HepG2 (cell line): ENCODE data around the gene DLG5. TPM values are rescaled to one million over a fixed set of nuclear protein-coding genes. Genes with fewer than 3 reads are reported as not detected.

Experiments
- ATAC-seq: fragments of 200-7000 bp; cut with Tn5 transposase; 3 replicates; pipeline ENCODE4 v1.9.1; 2020; ENCODE audit warnings: mild to moderate bottlenecking, moderate library complexity
- BruUV-seq: library from RNA; stranded (reverse); fragments of 400-500 nt; replicated peaks from 2 replicates; lab custom pipeline; 2021; lab: Mats Ljungman, UMichigan
- CTCF ChIA-PET: fragments of 300-600 bp; formaldehyde crosslinking; extraction: SDS; loops from one replicate; lab custom pipeline; 2021; ENCODE audit warnings: low total read pairs, inconsistent platforms, low intra/inter-chr PET ratio; lab: Yijun Ruan, JAX
- POLR2A ChIA-PET: fragments of 350-600 bp; sonication (Branson Sonifier 250); formaldehyde crosslinking; loops from one replicate; lab custom pipeline; 2020; ENCODE audit warnings: antibody characterized with exemption, inconsistent platforms; lab: Yijun Ruan, JAX
- DNase-seq: peaks from one replicate; pipeline ENCODE4 v3.0.0-alpha.2; 2015; ENCODE audit warnings: low spot score
- FAIRE-seq: peaks from 3 replicates; lab custom pipeline; 2011; peaks lifted over from hg19 to GRCh38; lab: Jason Lieb, UNC
- H2AFZ ChIP-seq: one replicate; pipeline ENCODE4 v1.6.1; 2011; ENCODE audit warnings: low read length, inconsistent platforms
- H3K27ac ChIP-seq: fragments of 300-600 bp; 3 replicates; pipeline ENCODE4 v1.8.0; 2011; ENCODE audit warnings: mixed run types, mild to moderate bottlenecking, mixed read lengths, low read length, inconsistent platforms; ENCODE audit not compliant: insufficient read depth; ENCODE audit errors: extremely low read length
- H3K27me3 ChIP-seq, 2 experiments: fragments of 200-600 bp in 1 of 2; 2 replicates in 1 of 2; 3 replicates in 1 of 2; pipeline versions ENCODE4 v1.6.0 to v1.8.0; 2011; ENCODE audit warnings: low read length in 2 of 2, mild to moderate bottlenecking in 2 of 2, moderate library complexity in 2 of 2, inconsistent platforms in 1 of 2; ENCODE audit not compliant: insufficient read depth in 2 of 2, control insufficient read depth in 1 of 2
- H3K36me3 ChIP-seq, 2 experiments: fragments of 200-600 bp in 1 of 2; replicated peaks in 1 of 2; 2 replicates in 1 of 2; 3 replicates in 1 of 2; pipeline versions ENCODE4 v1.5.1 to v1.8.0; 2011; ENCODE audit warnings: low read length in 2 of 2, inconsistent platforms in 1 of 2; ENCODE audit not compliant: insufficient read depth in 2 of 2, control insufficient read depth in 1 of 2
- H3K4me1 ChIP-seq: 2 replicates; pipeline ENCODE4 v1.5.1; 2012; ENCODE audit warnings: low read length, inconsistent platforms; ENCODE audit not compliant: insufficient read depth
- H3K4me2 ChIP-seq: 2 replicates; pipeline ENCODE4 v1.6.0; 2011; ENCODE audit warnings: low read depth, low read length, inconsistent platforms
- H3K4me3 ChIP-seq, 3 experiments: fragments of 200-600 bp in 1 of 3; sonication (generic), shearing (Covaris generic) in 1 of 3; replicated peaks in 1 of 3; 2 replicates each; pipeline ENCODE4 v1.5.1; 2011 to 2016; ENCODE audit warnings: low read length in 3 of 3, inconsistent platforms in 2 of 3, low read depth in 2 of 3, mild to moderate bottlenecking in 2 of 3, control low read depth in 1 of 3, mixed read lengths in 1 of 3; ENCODE audit not compliant: insufficient read depth in 1 of 3
- H3K79me2 ChIP-seq: one replicate; pipeline ENCODE4 v1.6.1; 2011; ENCODE audit warnings: low read length, inconsistent platforms; ENCODE audit not compliant: insufficient read depth
- H3K9ac ChIP-seq: 2 replicates; pipeline ENCODE4 v1.6.0; 2011; ENCODE audit warnings: mild to moderate bottlenecking, low read depth, low read length, inconsistent platforms; ENCODE audit not compliant: insufficient read depth
- H3K9me3 ChIP-seq: 2 replicates; pipeline ENCODE4 v1.5.1; 2012; ENCODE audit warnings: mild to moderate bottlenecking, low read length
- H4K20me1 ChIP-seq: 2 replicates; pipeline ENCODE4 v1.6.0; 2011; ENCODE audit warnings: inconsistent platforms, mild to moderate bottlenecking, low read length, moderate library complexity; ENCODE audit not compliant: insufficient read depth
- BHLHE40 ChIP-seq: IDR thresholded peaks from 2 replicates; pipeline ENCODE4 v1.6.1; 2011; ENCODE audit warnings: low read length, improper control_type of control experiment
- DPF2 ChIP-seq: sonication (generic); formaldehyde crosslinking; IDR thresholded peaks from 2 replicates; pipeline ENCODE4 v1.4.0; 2020; ENCODE audit warnings: mild to moderate bottlenecking, low read depth, missing genetic modification reagents, borderline replicate concordance
- FOXO1 ChIP-seq: sonication (generic); formaldehyde crosslinking; IDR thresholded peaks from 2 replicates; pipeline ENCODE4 v1.4.0; 2020; ENCODE audit warnings: missing genetic modification reagents
- MAZ ChIP-seq, 2 experiments: sonication (generic) in 1 of 2; formaldehyde crosslinking in 1 of 2; IDR thresholded peaks; 2 replicates each; pipeline versions ENCODE4 v1.5.0 to v1.6.1; 2012 to 2020; ENCODE audit warnings: low read depth in 2 of 2, mild to moderate bottlenecking in 2 of 2, borderline replicate concordance in 1 of 2, improper control_type of control experiment in 1 of 2, low read length in 1 of 2, missing genetic modification reagents in 1 of 2, moderate library complexity in 1 of 2
- MBNL3 ChIP-seq: fragments of 250-450 bp; sonication (Bioruptor Pico); conservative IDR thresholded peaks from 2 replicates; pipeline ENCODE4 v1.8.0; 2022; ENCODE audit warnings: mild to moderate bottlenecking, inconsistent platforms
- PCBP2 ChIP-seq: fragments of 200-400 bp; formaldehyde crosslinking; optimal IDR thresholded peaks from 2 replicates; pipeline ENCODE3; 2018; ENCODE audit warnings: low read length, low read depth; ENCODE audit not compliant: poor library complexity, severe bottlenecking
- RCOR2 ChIP-seq: IDR thresholded peaks from 2 replicates; pipeline ENCODE4 v1.6.1; 2016; ENCODE audit warnings: missing biosample characterization, missing genetic modification reagents
- SOX6 ChIP-seq, 2 experiments: fragments of 450-650 bp in 1 of 2; sonication (generic) in 1 of 2; formaldehyde crosslinking in 1 of 2; IDR thresholded peaks; 2 replicates each; pipeline versions ENCODE4 v1.4.0 to v1.6.1; 2017 to 2020; ENCODE audit warnings: antibody characterized with exemption in 1 of 2, mild to moderate bottlenecking in 1 of 2, missing genetic modification reagents in 1 of 2
- ZNF101 ChIP-seq: sonication (generic); formaldehyde crosslinking; IDR thresholded peaks from 2 replicates; pipeline ENCODE4 v1.4.0; 2020; ENCODE audit warnings: mild to moderate bottlenecking, low read depth, missing genetic modification reagents, borderline replicate concordance
- ZNF407 ChIP-seq: sonication (generic); formaldehyde crosslinking; IDR thresholded peaks from one replicate; pipeline ENCODE4 v1.5.1; 2020; ENCODE audit warnings: mild to moderate bottlenecking, missing genetic modification reagents; ENCODE audit errors: not compliant biosample characterization
- ZNF558 ChIP-seq: sonication (generic); formaldehyde crosslinking; IDR thresholded peaks from 2 replicates; pipeline ENCODE4 v1.9.0; 2022; ENCODE audit warnings: mild to moderate bottlenecking, missing genetic modification reagents, borderline replicate concordance
- WGBS: methylation state at CpG from one replicate; pipeline ENCODE4 v1.1.6; 2017; ENCODE audit warnings: low lambda C conversion rate; 5-methylcytosine and 5-hydroxymethylcytosine counted together
- in situ Hi-C: cut with HindIII; loops from 2 replicates; pipeline ENCODE4 v1.10.0; 2017; ENCODE audit warnings: low pct_unique_long_range_greater_than_20kb; ENCODE audit not compliant: extremely low pct_ligation_motif_present
- intact Hi-C: fragments of 100-400 bp; cut with micrococcal nuclease; formaldehyde crosslinking; loops from one replicate; pipeline ENCODE4 v1.10.0; 2022; ENCODE audit not compliant: unreplicated experiment
- polyA plus RNA-seq, 8 experiments: library from polyadenylated mRNA; depleted of rRNA in 3 of 8; stranded (reverse) in 7 of 8; unstranded in 1 of 8; fragments of >200 nt; fragmentation: Illumina TruSeq in 4 of 8; extraction: Trizol in 4 of 8; gene quantifications; 2 replicates each; pipeline versions ENCODE4 v1.2.1 to v1.2.3, GENCODE V29; 2011 to 2016; ENCODE audit warnings: low read depth in 4 of 8, missing spikeins in 1 of 8, mixed read lengths in 1 of 8; ENCODE audit not compliant: insufficient read depth in 1 of 8
- total RNA-seq, 5 experiments: library from RNA; depleted of rRNA; stranded (reverse); fragments of >200 nt; fragmentation: Illumina TruSeq; extraction: Trizol; gene quantifications; 2 replicates each; pipeline ENCODE4 v1.2.3, GENCODE V29; 2016; ENCODE audit warnings: low read depth in 1 of 5

Gene DLG5
- total and polyA plus RNA-seq, 2 of the 13 experiments (the other 11 are each of a cell fraction or from before 2014, with no cell fraction given): 15.5 to 18.2 TPM

- no peak; the same call in 2 of the 3 replicates for ATAC-seq
- Histone ChIP-seq H2AFZ (no peak overlapping the region), H3K9me3 (peaks cover 6% of the 10 kb centered on the region), H4K20me1 (no peaks in the 10 kb centered on the region), H3K79me2 (no peaks in the 10 kb centered on the region), H3K36me3 (no peaks in the 10 kb centered on the region), H3K27me3 (no peaks in the 10 kb centered on the region), H3K9ac (no peak overlapping the region), H3K4me1 (peaks cover 16% of the 10 kb centered on the region), H3K4me3 (no peak overlapping the region), H3K4me2 (no peak overlapping the region), H3K27ac (no peak overlapping the region)
- no peak for DNase-seq
- CTCF ChIA-PET: no interaction called here
- no TSS peak for BruUV-seq
- intact Hi-C loops (no loop called here), in situ Hi-C loops (no loop called here)
- POLR2A ChIA-PET: no interaction called here
- FAIRE-seq: no peak
- WGBS: 40% methylated on average over 2 of the region's 4 CpGs
- TF ChIP-seq ZNF407 (CRISPR knock-in tag) (no peak), ZNF101 (CRISPR knock-in tag) (no peak), BHLHE40 (no peak), MAZ (IDR thresholded peaks at IDR 0.05; ENCODE audit: borderline replicate concordance, low read depth, low read length) (no peak), MAZ (CRISPR knock-in tag; IDR thresholded peaks at IDR 0.05; ENCODE audit: low read depth) (no peak), RCOR2 (no peak), MBNL3 (CRISPR knock-in tag) (no peak), FOXO1 (CRISPR knock-in tag) (no peak), ZNF558 (CRISPR knock-in tag) (no peak), DPF2 (CRISPR knock-in tag) (no peak), PCBP2 (no peak), SOX6 (IDR thresholded peaks at IDR 0.05) (no peak), SOX6 (CRISPR knock-in tag; IDR thresholded peaks at IDR 0.05) (no peak)
Observed at GRCh38 chr10:77771450-77771849, 155.1 kb downstream of the DLG5 start.
